Stomach (tissue), 9 donors: ENCODE data around the gene FNBP1L. TPM values are rescaled to one million over a fixed set of nuclear protein-coding genes. Genes with fewer than 3 reads are reported as not detected.

Experiments used
- DNase-seq, 2 donors: peaks; one replicate each; pipeline versions ENCODE4 v3.0.0 to v3.0.0-alpha.2; 2013 to 2019
- H3K27ac ChIP-seq, 5 donors: fragments of 200-600 bp in 4 of 5; sonication (generic) in 4 of 5; one replicate each; pipeline ENCODE4 v1.5.1; 2013 to 2019; ENCODE audit warnings: mild to moderate bottlenecking in 1 of 5, moderate library complexity in 1 of 5
- H3K27me3 ChIP-seq, 3 donors: fragments of 200-600 bp; sonication (generic); one replicate each; pipeline ENCODE4 v1.5.1; 2017 to 2019; ENCODE audit warnings: mixed run types in 1 of 3
- H3K36me3 ChIP-seq, 4 donors: fragments of 200-600 bp; sonication (generic); 1 replicate in 3 of 4; 2 replicates in 1 of 4; pipeline ENCODE4 v1.5.1; 2016 to 2019
- H3K4me1 ChIP-seq, 4 donors: fragments of 200-600 bp; sonication (generic); one replicate each; pipeline ENCODE4 v1.5.1; 2016 to 2019
- H3K4me3 ChIP-seq, 4 donors: fragments of 200-600 bp; sonication (generic) in 3 of 4; one replicate each; pipeline ENCODE4 v1.5.1; 2016 to 2019; ENCODE audit warnings: mild to moderate bottlenecking in 1 of 4
- H3K9me3 ChIP-seq, 4 donors: fragments of 200-600 bp; sonication (generic); one replicate each; pipeline ENCODE4 v1.5.1; 2016 to 2019
- CTCF ChIP-seq, 7 experiments: fragments of 450-650 bp in 4 of 7; fragments of 200-600 bp in 3 of 7; sonication (generic) in 3 of 7; IDR thresholded peaks; one replicate each; pipeline ENCODE4 v1.5.1; 2016 to 2019; ENCODE audit warnings: antibody characterized with exemption in 7 of 7, control low read depth in 2 of 7, mild to moderate bottlenecking in 1 of 7
- EP300 ChIP-seq: sonication (generic); formaldehyde crosslinking; IDR thresholded peaks from one replicate; pipeline ENCODE4 v1.6.1; 2017; ENCODE audit warnings: antibody characterized with exemption
- POLR2A ChIP-seq, 4 donors: fragments of 450-650 bp; IDR thresholded peaks; one replicate each; pipeline ENCODE4 v1.6.1; 2016; ENCODE audit warnings: antibody characterized with exemption in 4 of 4, control low read depth in 2 of 4, mild to moderate bottlenecking in 1 of 4, moderate library complexity in 1 of 4
- POLR2AphosphoS5 ChIP-seq, 3 donors: sonication (generic); formaldehyde crosslinking; IDR thresholded peaks; one replicate each; pipeline ENCODE4 v1.6.1; 2016; ENCODE audit warnings: antibody characterized with exemption in 3 of 3
- WGBS, 5 donors: extraction: QIAGEN DNeasy Blood & Tissue Kit in 3 of 5; methylation state at CpG; one replicate each; pipeline versions ENCODE4 v1.1.5 to v1.1.7; 2013 to 2018; 5-methylcytosine and 5-hydroxymethylcytosine counted together
- intact Hi-C: fragments of 100-400 bp; cut with DNase I; formaldehyde crosslinking; loops from one replicate; pipeline ENCODE4 v1.15.1; 2023; ENCODE audit warnings: low total_unique reads
- polyA plus RNA-seq, 3 donors: library from polyadenylated mRNA; stranded (reverse); fragments of 200-250 nt; gene quantifications; one replicate each; pipeline ENCODE4 v1.2.3, GENCODE V29; 2013
- total RNA-seq, 5 donors: library from RNA; depleted of rRNA; stranded (reverse); fragments of >200 nt; gene quantifications; one replicate each; pipeline versions ENCODE4 v1.1.0 to v1.2.3, GENCODE V29; 2014 to 2016
- donor health status: healthy with polysubstance abuse.
- donor health status: Bipolar disorder and iron deficiency.
- donor health status: healthy.

The FNBP1L gene
- total and polyA plus RNA-seq, 8 donors: 9.2 to 74.0 (median 29.2) TPM

GRCh38 chr1:93531193-93531592 lies 83.3 kb downstream of the FNBP1L start:
- Histone ChIP-seq H3K27me3 (no peaks in the 10 kb centered on the region), H3K4me3 (no peak overlapping the region), H3K27ac (no peak overlapping the region), H3K4me1 (peaks cover 0 to 5% (median 2%) of the 10 kb centered on the region in 4 donors), H3K9me3 (no peaks in the 10 kb centered on the region), H3K36me3 (peaks cover 0 to 18% (median 13%) of the 10 kb centered on the region in 4 donors)
- 69 to 84% (median 75%) methylated on average over 2 of the region's 2 CpGs for WGBS, 5 donors
- intact Hi-C loops: no loop called here
- TF ChIP-seq EP300 (no peak), CTCF (IDR thresholded peaks at IDR 0.05) (no peak), POLR2A (IDR thresholded peaks at IDR 0.05) (no peak), POLR2AphosphoS5 (IDR thresholded peaks at IDR 0.05) (no peak)
- DNase-seq: no peak

- H3K27ac ChIP-seq: no peak overlapping the region
- 96 to 98% (median 97%) methylated on average over 3 of the region's 3 CpGs for WGBS, 5 donors
- intact Hi-C loops: no loop called here
- peaks cover 0 to 18% (median 13%) of the 10 kb centered on the region in 4 donors for H3K36me3 ChIP-seq
- H3K9me3 ChIP-seq: no peaks in the 10 kb centered on the region
- H3K4me3 ChIP-seq: no peak overlapping the region
- H3K4me1 ChIP-seq: no peaks in the 10 kb centered on the region
- no peaks in the 10 kb centered on the region for H3K27me3 ChIP-seq
- no peak for DNase-seq
- TF ChIP-seq POLR2A (IDR thresholded peaks at IDR 0.05) (no peak), EP300 (no peak), POLR2AphosphoS5 (IDR thresholded peaks at IDR 0.05) (no peak), CTCF (IDR thresholded peaks at IDR 0.05) (no peak)
Observed at GRCh38 chr1:93532780-93533378, 85.0 kb downstream of the FNBP1L start.

GRCh38 chr1:93533677-93534076 lies 85.8 kb downstream of the FNBP1L start:
- H3K27me3 ChIP-seq: no peaks in the 10 kb centered on the region
- no peak overlapping the region for H3K4me3 ChIP-seq
- TF ChIP-seq POLR2AphosphoS5 (IDR thresholded peaks at IDR 0.05): no peak
- no peak for TF ChIP-seq CTCF (IDR thresholded peaks at IDR 0.05)
- no peak for TF ChIP-seq POLR2A (IDR thresholded peaks at IDR 0.05)
- no peak for TF ChIP-seq EP300
- H3K4me1 ChIP-seq: no peaks in the 10 kb centered on the region
- intact Hi-C loops: no loop called here
- no peaks in the 10 kb centered on the region for H3K9me3 ChIP-seq
- no peak for DNase-seq
- H3K36me3 ChIP-seq: peaks cover 0 to 18% (median 13%) of the 10 kb centered on the region in 4 donors
- no peak overlapping the region for H3K27ac ChIP-seq

- intact Hi-C loops: no loop called here
- no peak for TF ChIP-seq CTCF (IDR thresholded peaks at IDR 0.05)
- no peak for TF ChIP-seq POLR2AphosphoS5 (IDR thresholded peaks at IDR 0.05)
- no peak for TF ChIP-seq POLR2A (IDR thresholded peaks at IDR 0.05)
- no peak for TF ChIP-seq EP300
- no peak overlapping the region for H3K27ac ChIP-seq
- H3K36me3 ChIP-seq: peaks cover 0 to 3% (median 2%) of the 10 kb centered on the region in 4 donors
- no peak overlapping the region for H3K4me3 ChIP-seq
- no peaks in the 10 kb centered on the region for H3K9me3 ChIP-seq
- no peak for DNase-seq
- H3K4me1 ChIP-seq: no peaks in the 10 kb centered on the region
- no peaks in the 10 kb centered on the region for H3K27me3 ChIP-seq
Observed at GRCh38 chr1:93537396-93537795, 89.5 kb downstream of the FNBP1L start.
